Measurements from ENCODE around the gene NFKBIE. TPM values are rescaled to one million over a fixed set of nuclear protein-coding genes. Genes with fewer than 3 reads are reported as not detected.

Gene NFKBIE
- total and polyA plus RNA-seq, 8 donors: 0.89 to 23.5 (median 10.3) TPM; not detected in 2

DNA sequence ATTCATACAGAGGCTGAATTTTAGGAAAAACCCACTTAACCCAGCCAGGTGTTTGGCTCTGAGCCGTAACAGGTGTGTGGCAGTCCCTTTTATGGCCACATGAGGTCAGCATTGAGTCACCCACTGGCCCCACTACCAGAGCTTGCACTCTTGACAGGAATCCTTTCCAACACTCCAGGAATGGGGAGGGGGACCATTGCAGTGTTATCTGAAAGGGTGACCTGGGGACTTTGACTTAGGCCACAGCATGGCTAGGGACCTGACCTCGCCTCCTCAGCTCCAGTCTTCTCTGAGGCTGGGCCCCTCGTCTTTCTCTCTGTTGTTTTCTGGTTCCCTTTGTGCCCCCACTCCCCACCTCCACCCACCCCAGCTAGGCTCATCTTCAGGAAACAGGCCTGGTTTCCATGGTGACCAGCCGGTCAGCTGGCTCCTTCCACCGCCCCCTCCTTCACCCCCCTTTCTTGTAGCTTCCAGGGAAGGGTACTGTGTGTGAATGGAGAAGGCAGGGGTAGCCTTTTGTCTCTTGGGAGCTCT is 2.8 kb upstream of the NFKBIE start:
- Histone ChIP-seq H3K27ac (no peak overlapping the region), H3K9me3 (no peaks in the 10 kb centered on the region), H3K27me3 (peaks cover 4 to 54% (median 41%) of the 10 kb centered on the region in 3 donors), H3K36me3 (no peaks in the 10 kb centered on the region), H3K4me3 (no peak overlapping the region), H3K4me1 (peaks cover 28 to 36% (median 33%) of the 10 kb centered on the region in 4 donors)
- peak; percentile 69 to 88 for DNase-seq
- WGBS, 5 donors: 19 to 27% (median 21%) methylated on average over 5 of the region's 5 CpGs
- intact Hi-C loops (cut with DNase I; ENCODE audit: low total_unique reads): no loop called here
- no peak for TF ChIP-seq POLR2AphosphoS5 (IDR thresholded peaks at IDR 0.05)
- no peak for TF ChIP-seq EP300 (IDR thresholded peaks at IDR 0.05)
- TF ChIP-seq POLR2A (IDR thresholded peaks at IDR 0.05): no peak
- TF ChIP-seq, protein P1, sequence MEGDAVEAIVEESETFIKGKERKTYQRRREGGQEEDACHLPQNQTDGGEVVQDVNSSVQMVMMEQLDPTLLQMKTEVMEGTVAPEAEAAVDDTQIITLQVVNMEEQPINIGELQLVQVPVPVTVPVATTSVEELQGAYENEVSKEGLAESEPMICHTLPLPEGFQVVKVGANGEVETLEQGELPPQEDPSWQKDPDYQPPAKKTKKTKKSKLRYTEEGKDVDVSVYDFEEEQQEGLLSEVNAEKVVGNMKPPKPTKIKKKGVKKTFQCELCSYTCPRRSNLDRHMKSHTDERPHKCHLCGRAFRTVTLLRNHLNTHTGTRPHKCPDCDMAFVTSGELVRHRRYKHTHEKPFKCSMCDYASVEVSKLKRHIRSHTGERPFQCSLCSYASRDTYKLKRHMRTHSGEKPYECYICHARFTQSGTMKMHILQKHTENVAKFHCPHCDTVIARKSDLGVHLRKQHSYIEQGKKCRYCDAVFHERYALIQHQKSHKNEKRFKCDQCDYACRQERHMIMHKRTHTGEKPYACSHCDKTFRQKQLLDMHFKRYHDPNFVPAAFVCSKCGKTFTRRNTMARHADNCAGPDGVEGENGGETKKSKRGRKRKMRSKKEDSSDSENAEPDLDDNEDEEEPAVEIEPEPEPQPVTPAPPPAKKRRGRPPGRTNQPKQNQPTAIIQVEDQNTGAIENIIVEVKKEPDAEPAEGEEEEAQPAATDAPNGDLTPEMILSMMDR (IDR thresholded peaks at IDR 0.05): peak in 5 of 7 experiments; percentile 71 to 89 (median 88)

DNA sequence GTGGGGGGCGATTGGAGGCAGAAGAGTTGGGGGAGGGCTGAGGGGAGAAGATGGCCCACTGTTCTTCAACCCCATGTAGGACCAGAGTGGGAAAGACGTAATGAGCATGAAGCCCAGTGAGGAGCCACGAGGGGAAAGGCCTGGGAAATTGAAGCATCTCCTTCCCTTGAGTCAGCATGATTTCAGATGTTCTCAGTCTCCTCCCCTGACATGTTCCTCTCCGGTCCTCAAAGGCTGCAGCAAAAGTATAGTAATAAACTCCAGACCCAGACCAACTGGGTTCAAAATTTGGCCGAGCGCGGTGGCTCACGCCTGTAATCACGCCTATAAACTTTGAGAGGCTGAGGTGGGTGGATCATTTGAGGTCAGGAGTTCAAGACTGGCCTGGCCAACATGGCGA is 1.9 kb upstream of the NFKBIE start:
- WGBS, 5 donors: 69 to 81% (median 77%) methylated on average over 10 of the region's 10 CpGs

DNA sequence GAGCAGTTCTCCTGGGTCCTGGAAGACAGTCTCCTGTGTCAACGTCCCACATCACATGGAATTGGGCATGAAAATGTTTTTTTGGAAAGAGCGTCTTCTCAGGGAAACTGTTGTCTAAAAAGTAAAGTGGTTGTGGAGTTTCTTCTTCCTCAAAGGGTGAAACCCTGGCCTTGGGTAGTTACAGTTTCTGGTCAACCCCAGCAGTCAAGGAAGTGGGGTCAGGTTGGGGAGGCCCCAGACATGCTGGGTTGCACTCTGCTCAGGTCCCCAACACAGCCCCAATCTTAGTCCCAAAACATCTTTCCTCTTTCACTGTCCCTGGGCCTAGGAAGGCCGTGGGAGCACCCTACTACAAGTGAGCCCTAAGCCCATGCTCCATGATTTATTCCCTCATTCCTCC is 996 bp upstream of the NFKBIE start:
- no peaks in the 10 kb centered on the region for H3K9me3 ChIP-seq
- H3K27me3 ChIP-seq: peaks cover 4 to 35% (median 27%) of the 10 kb centered on the region in 3 donors
- no peak overlapping the region for H3K4me3 ChIP-seq
- no peak for TF ChIP-seq POLR2AphosphoS5 (IDR thresholded peaks at IDR 0.05)
- TF ChIP-seq POLR2A (IDR thresholded peaks at IDR 0.05): no peak
- TF ChIP-seq, protein P1 (IDR thresholded peaks at IDR 0.05): no peak
- peaks cover 44 to 54% (median 48%) of the 10 kb centered on the region in 4 donors for H3K4me1 ChIP-seq
- WGBS, 5 donors: 61 to 79% (median 67%) methylated on average over 3 of the region's 3 CpGs
- no peak for DNase-seq
- peak overlapping the region in 1 of 5 donors; percentile 87 for H3K27ac ChIP-seq
- intact Hi-C loops (cut with DNase I; ENCODE audit: low total_unique reads): no loop called here
- peaks cover 0 to 9% (median 4%) of the 10 kb centered on the region in 4 donors for H3K36me3 ChIP-seq

More for the DNA sequence above, 1.9 kb upstream of the NFKBIE start:
- H3K9me3 ChIP-seq: no peaks in the 10 kb centered on the region
- peaks cover 0 to under 1% (median 0%) of the 10 kb centered on the region in 4 donors for H3K36me3 ChIP-seq
- peaks cover 37 to 45% (median 42%) of the 10 kb centered on the region in 4 donors for H3K4me1 ChIP-seq
- H3K27ac ChIP-seq: no peak overlapping the region
- TF ChIP-seq POLR2A (IDR thresholded peaks at IDR 0.05) (no peak), POLR2AphosphoS5 (IDR thresholded peaks at IDR 0.05) (no peak), EP300 (IDR thresholded peaks at IDR 0.05) (no peak)
- TF ChIP-seq, protein P1 (IDR thresholded peaks at IDR 0.05): no peak
- intact Hi-C loops (cut with DNase I; ENCODE audit: low total_unique reads): no loop called here
- peaks cover 4 to 44% (median 36%) of the 10 kb centered on the region in 3 donors for H3K27me3 ChIP-seq
- no peak for DNase-seq
- no peak overlapping the region for H3K4me3 ChIP-seq

DNA sequence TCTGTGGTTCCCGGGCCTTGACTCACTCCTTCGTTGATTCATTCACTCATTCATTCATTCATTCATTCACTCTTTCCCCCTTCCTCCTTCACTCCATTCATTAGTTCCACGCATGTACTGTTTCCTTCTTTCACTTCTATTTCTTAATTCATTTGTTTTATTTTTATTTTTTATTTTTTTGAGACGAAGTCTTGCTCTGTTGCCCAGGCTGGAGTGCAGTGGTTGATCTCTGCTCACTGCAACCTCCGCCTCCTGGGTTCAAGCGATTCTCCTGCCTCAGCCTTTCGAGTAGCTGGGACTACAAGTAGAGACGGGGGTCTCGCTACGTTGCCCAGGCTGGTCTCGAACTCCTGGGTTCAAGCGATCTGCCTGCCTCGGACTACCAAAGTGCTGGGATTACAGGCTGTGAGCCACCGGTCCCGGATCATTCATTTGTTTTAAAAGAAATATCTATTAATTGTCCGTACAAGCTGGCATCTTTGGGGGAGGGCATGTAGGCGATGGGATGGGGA is 427 bp upstream of the NFKBIE start:
- whole genome bisulfite sequencing, 5 donors: 61 to 67% (median 67%) methylated on average over 17 of the region's 17 CpGs
- no peak for TF ChIP-seq EP300 (IDR thresholded peaks at IDR 0.05)
- TF ChIP-seq, protein P1 (IDR thresholded peaks at IDR 0.05): no peak
- no peak for TF ChIP-seq POLR2A (IDR thresholded peaks at IDR 0.05)
- TF ChIP-seq POLR2AphosphoS5 (IDR thresholded peaks at IDR 0.05): no peak
- intact Hi-C loops (cut with DNase I; ENCODE audit: low total_unique reads): no loop called here
- Histone ChIP-seq H3K27me3 (peaks cover 4 to 30% (median 22%) of the 10 kb centered on the region in 3 donors), H3K27ac (peak overlapping the region in 4 of 5 donors; percentile 80 to 90 (median 88)), H3K36me3 (peaks cover 0 to 15% (median 6%) of the 10 kb centered on the region in 4 donors), H3K4me1 (peaks cover 40 to 49% (median 44%) of the 10 kb centered on the region in 4 donors), H3K9me3 (no peaks in the 10 kb centered on the region), H3K4me3 (peak overlapping the region; percentile 63 to 87 (median 76))
- no peak for DNase-seq
